Left cardiac atrium (tissue), 4 donors: Measurements from ENCODE around the gene MYL3. TPM values are rescaled to one million over a fixed set of nuclear protein-coding genes. Genes with fewer than 3 reads are reported as not detected.
"Not testable (repeated sequence)": the region's sequence is repeated elsewhere in the genome, so short reads cannot be mapped to it uniquely, and the experiment has no call there.

Experiments
- ATAC-seq, 2 donors: fragments of 200-7000 bp; cut with Tn5 transposase; one replicate each; pipeline ENCODE4 v1.9.1; 2020; ENCODE audit warnings: mild to moderate bottlenecking in 2 of 2, moderate library complexity in 2 of 2
- DNase-seq: peaks from one replicate; pipeline ENCODE4 v3.0.0-alpha.2; 2020
- intact Hi-C, 2 donors: fragments of 100-400 bp; cut with DNase I; formaldehyde crosslinking; loops; one replicate each; pipeline versions ENCODE4 v1.14.1 to v1.15.1; 2022 to 2023
- total RNA-seq, 2 donors: library from RNA; stranded (reverse); fragmentation: NEBNext Ultra II Directional; extraction: Animal tissue kit (Norgen Biotek cat#: 25700); gene quantifications; one replicate each; pipeline ENCODE4 v1.2.1, GENCODE V29; 2021
- donor health status: DM: no; HTN: yes; CAD: no.
- donor health status: DM: no; HTN: yes; CAD: no; lungs with severe emphysema.
- donor health status: DM: yes; HTN: yes; CAD: no.
- donor health status: Dilated cardiomyopathy.

MYL3 gene
- total RNA-seq, 2 donors from 2014 or later, result 157 to 557 TPM

DNA sequence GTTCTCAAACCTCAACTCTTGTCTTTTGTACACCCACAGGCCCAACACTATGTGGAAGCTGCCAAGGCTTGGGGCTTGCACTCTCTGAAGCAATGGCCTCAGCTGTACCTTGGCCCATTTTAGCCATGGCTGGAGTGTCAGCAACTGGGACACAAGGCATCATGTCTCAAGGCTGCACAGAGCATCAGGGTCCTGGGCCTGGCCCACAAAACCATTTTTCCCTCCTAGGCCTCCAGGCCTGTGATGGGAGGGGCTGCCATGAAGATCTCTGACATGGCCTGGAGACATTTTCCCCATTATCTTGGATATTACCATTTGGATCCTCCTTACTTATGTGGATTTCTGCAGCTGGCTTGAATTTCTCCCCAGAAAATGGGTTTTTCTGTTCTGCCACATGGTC is 39.9 kb downstream of the MYL3 start:
- intact Hi-C loops, DNase-seq, ATAC-seq: not testable (repeated sequence)

DNA sequence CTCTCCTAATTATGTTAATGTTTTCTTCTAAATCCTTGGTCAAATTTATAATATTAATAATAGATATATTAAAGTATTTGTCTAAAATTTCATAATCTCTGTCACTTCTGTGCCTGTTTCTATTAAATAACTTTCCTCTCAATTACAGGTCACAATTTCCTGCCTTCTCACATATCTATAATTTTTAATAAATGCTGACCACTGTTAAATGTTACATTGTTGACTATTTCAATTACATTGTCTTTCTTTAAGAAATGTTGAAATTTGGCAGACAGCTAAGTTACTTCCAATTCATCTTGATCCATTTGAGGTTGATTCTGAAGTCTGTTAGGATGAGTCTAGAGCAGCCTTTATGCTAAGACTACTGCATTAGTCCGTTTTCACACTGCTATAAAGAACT is 41.7 kb downstream of the MYL3 start:
- intact Hi-C loops, result no loop called here

DNA sequence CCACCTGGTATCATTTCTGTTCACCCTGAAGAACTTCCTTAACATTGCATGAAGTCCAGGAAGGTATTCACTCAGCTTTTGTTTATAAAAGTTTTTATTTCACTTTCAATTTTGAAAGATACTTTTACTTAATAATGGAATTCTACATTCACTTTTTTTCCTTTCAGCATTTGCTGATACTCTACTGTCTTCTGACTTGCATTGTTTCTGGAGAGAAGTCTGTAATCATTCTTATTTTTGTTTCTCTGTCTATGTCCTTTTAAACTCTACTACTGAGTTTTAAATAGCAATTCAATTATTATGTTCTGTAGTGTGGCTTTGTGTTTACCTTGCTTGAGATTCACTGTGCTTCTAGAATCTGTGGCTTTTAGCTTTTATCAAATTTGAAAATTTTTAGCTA is 42.4 kb downstream of the MYL3 start:
- intact Hi-C loops, result no loop called here
- ATAC-seq, result no peak

More for the DNA sequence above, 41.7 kb downstream of the MYL3 start:
- ATAC-seq (no peak), DNase-seq (no peak)

DNA sequence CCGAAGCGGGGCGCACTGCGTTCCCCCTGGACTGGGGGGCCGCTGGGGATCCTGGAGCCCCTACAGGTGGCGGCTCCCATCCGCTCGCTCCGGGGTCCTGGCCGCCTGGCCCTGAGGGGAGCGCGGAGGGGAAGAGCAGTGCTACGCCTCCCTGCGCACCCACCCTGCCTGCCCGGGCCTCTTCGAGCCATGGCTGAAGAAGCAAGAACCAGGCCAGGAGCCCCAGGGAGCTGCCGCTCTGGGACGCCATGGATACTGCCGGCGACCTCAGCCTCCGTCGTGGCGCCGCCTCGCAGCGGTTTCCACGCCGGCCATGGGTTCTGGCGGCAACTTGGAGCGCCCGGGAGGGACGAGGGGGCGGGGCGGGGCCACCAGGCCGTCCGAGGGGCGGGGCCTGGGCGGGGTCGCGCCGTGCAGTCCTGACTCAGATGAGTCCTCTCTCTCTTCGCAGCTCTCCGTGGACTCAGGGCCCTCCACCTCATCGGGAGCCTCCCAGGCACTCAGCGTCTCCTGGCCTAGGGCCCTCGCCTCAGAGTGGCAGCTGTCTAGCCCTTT is 50.9 kb downstream of the MYL3 start:
- peak; percentile 92 to 99 for ATAC-seq
- intact Hi-C loops, result no loop called here
- DNase-seq, result peak; percentile 82

More for the DNA sequence above, 42.4 kb downstream of the MYL3 start:
- no peak for DNase-seq

DNA sequence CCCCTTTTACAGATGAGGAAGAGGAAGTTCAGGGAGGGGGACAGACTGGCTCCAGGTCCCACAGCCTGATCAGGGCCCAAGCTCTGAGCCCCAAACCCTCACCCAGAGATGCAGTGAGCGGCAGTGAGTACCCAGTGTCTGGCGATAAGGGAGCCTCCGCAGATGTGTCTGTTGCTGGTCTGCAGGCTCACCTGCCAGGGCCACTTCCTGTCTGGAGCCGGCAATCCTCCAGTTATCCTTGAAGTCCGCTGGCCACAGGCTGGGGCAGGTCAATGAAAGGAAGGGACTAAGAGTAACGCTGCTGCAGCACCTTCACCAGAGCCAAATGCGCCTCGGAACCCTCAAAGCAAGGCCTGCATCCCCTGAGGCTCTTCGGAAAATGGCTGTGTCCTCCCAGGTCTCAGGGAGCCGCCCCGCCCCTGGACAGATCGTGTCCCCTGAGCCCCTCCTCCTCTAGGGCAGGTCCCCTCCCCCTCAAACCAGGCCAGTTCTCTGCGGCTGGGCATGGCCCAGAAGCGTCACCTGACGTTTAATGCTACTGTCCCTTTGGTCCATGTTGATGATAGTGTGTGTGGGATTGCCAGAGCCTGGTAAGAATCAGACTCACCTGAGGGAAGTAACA is 51.5 kb downstream of the MYL3 start:
- peak in 1 of 2 donors; percentile 44 for ATAC-seq
- DNase-seq, result no peak
- intact Hi-C loops, result no loop called here

DNA sequence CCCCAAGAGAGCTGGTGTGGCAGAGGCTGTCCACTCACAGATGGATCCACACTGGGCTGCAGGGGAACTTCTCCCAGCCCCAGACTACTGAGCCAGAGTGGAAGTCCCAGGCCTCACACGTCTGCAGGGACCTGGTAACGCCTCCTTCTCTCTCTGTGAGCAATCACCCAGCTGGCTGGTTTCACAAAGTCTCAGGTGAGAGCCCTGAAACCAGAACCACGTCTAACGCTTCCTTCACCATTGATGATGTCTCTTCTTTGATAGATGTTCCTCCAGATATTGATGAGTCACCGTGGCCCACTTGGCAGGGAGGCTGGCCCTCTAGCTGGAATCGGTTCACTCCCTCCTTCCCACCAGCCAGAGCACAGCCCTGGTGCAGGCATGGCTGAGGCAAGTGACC is 54.5 kb downstream of the MYL3 start:
- intact Hi-C loops, DNase-seq, ATAC-seq: not testable (repeated sequence)

Other genes with a start within 250 kb of the MYL3 start
- gene ALS2CL, start 169.8 kb downstream of the MYL3 start, total RNA-seq, result 10 to 100 TPM; 17.3 to 23.8 TPM
- under 1 TPM; 0.44 to 0.91 TPM for gene TMIE, start 162.1 kb downstream of the MYL3 start, total RNA-seq
- not detected for gene PRSS50, start 145.6 kb downstream of the MYL3 start, total RNA-seq
- gene PTH1R, start 14.3 kb upstream of the MYL3 start, total RNA-seq, result 10 to 100 TPM in 1 of 2 donors, 1 to 10 TPM in 1; 5.4 to 10.0 TPM
- 10 to 100 TPM; 24.2 to 38.4 TPM for gene CCDC12, start 113.3 kb upstream of the MYL3 start, total RNA-seq
- 10 to 100 TPM; 17.1 to 23.9 TPM for gene NBEAL2, start 116.2 kb upstream of the MYL3 start, total RNA-seq